CD4-positive, alpha-beta T cell (primary cell): ENCODE data around the gene PDSS2. TPM values are rescaled to one million over a fixed set of nuclear protein-coding genes. Genes with fewer than 3 reads are reported as not detected.

ENCODE experiments used
- ATAC-seq: fragments of 200-7000 bp; cut with Tn5 transposase; one replicate; pipeline ENCODE4 v1.10.0; 2022; ENCODE audit warnings: mild to moderate bottlenecking; ENCODE audit not compliant: poor library complexity
- CTCF ChIA-PET: fragments of 350-600 bp; sonication (Branson Sonifier 250); formaldehyde crosslinking; loops from one replicate; lab custom pipeline; 2021; ENCODE audit warnings: antibody characterized with exemption, inconsistent platforms; lab: Charles Lee
- POLR2A ChIA-PET: fragments of 350-600 bp; sonication (Branson Sonifier 250); formaldehyde crosslinking; loops from one replicate; lab custom pipeline; 2021; ENCODE audit warnings: antibody characterized with exemption, inconsistent platforms; lab: Charles Lee
- DNase-seq, 14 experiments: peaks; one replicate each; pipeline ENCODE4 v3.0.0-alpha.2; 2013 to 2020; ENCODE audit warnings: mixed read lengths in 2 of 14
- H3K27ac ChIP-seq, 2 donors: one replicate each; pipeline versions ENCODE4 v1.5.1 to v1.7.0; 2013; ENCODE audit warnings: low read length in 2 of 2, low read depth in 1 of 2, mild to moderate bottlenecking in 1 of 2
- H3K27me3 ChIP-seq, 2 experiments: 1 replicate in 1 of 2; 2 replicates in 1 of 2; pipeline versions ENCODE4 v1.6.1 to v1.7.0; 2013; ENCODE audit warnings: low read length in 2 of 2, control low read depth in 1 of 2, mild to moderate bottlenecking in 1 of 2, moderate library complexity in 1 of 2; ENCODE audit not compliant: insufficient read depth in 2 of 2, control insufficient read depth in 1 of 2
- H3K36me3 ChIP-seq: one replicate; pipeline ENCODE4 v1.6.1; 2013; ENCODE audit warnings: low read length, control low read depth; ENCODE audit not compliant: insufficient read depth
- H3K4me1 ChIP-seq: one replicate; pipeline ENCODE4 v1.6.1; 2013; ENCODE audit warnings: low read length, control low read depth; ENCODE audit not compliant: insufficient read depth
- H3K4me3 ChIP-seq: one replicate; pipeline ENCODE4 v1.5.1; 2013; ENCODE audit warnings: mild to moderate bottlenecking, low read length, moderate library complexity
- H3K9me3 ChIP-seq, 2 experiments: 1 replicate in 1 of 2; 2 replicates in 1 of 2; pipeline versions ENCODE4 v1.6.1 to v1.7.0; 2013; ENCODE audit warnings: low read length in 2 of 2, mild to moderate bottlenecking in 2 of 2, control low read depth in 1 of 2, moderate library complexity in 1 of 2; ENCODE audit not compliant: control insufficient read depth in 1 of 2, insufficient read depth in 1 of 2
- H3K27ac Mint-ChIP-seq: one replicate; pipeline ENCODE4 v1.8.0; 2020; ENCODE audit warnings: mixed read lengths
- H3K27me3 Mint-ChIP-seq: one replicate; pipeline ENCODE4 v1.8.0; 2021; ENCODE audit warnings: mixed read lengths
- H3K36me3 Mint-ChIP-seq: one replicate; pipeline ENCODE4 v1.8.0; 2021; ENCODE audit warnings: low read depth, mixed read lengths
- H3K4me1 Mint-ChIP-seq: one replicate; pipeline ENCODE4 v1.8.0; 2021; ENCODE audit warnings: low read depth, mixed read lengths
- H3K4me3 Mint-ChIP-seq: one replicate; pipeline ENCODE4 v1.8.0; 2020; ENCODE audit warnings: mild to moderate bottlenecking, mixed read lengths
- H3K9me3 Mint-ChIP-seq: one replicate; pipeline ENCODE4 v1.8.0; 2020; ENCODE audit warnings: mixed read lengths
- CTCF ChIP-seq: fragments of 200-600 bp; IDR thresholded peaks from one replicate; pipeline ENCODE4 v1.8.0; 2022; ENCODE audit warnings: antibody characterized with exemption, mild to moderate bottlenecking
- intact Hi-C, 2 experiments: fragments of 100-400 bp; cut with DNase I in 1 of 2; cut with micrococcal nuclease in 1 of 2; formaldehyde crosslinking; loops; one replicate each; pipeline versions ENCODE4 v1.15.1 to v1.9.0; 2023 to 2025; cut with DNase I, micrococcal nuclease
- total RNA-seq, 174 experiments: library from RNA in 2 of 174; stranded (reverse) in 2 of 174; gene quantifications; one replicate each; pipeline ENCODE4 v1.2.3 and lab custom pipeline; 2021 to 2026

PDSS2 gene
- total RNA-seq, 2 experiments from 2014 or later: 5.8 to 6.6 TPM

- no peak for TF ChIP-seq CTCF
- Histone ChIP-seq H3K9me3 (peaks cover 0 to 2% of the 10 kb centered on the region in 2 experiments), H3K27ac (no peak overlapping the region), H3K4me1 (no peaks in the 10 kb centered on the region), H3K27me3 (no peaks in the 10 kb centered on the region), H3K4me3 (no peak overlapping the region), H3K36me3 (peaks cover 4% of the 10 kb centered on the region)
- H3K27ac Mint-ChIP-seq: no peak overlapping the region
- intact Hi-C loops: no loop called here
- H3K4me1 Mint-ChIP-seq: no peaks in the 10 kb centered on the region
- ChIA-PET POLR2A (no interaction called here), CTCF (no interaction called here)
- ATAC-seq (no peak), DNase-seq (no peak)
- no peaks in the 10 kb centered on the region for H3K9me3 Mint-ChIP-seq
- H3K4me3 Mint-ChIP-seq: no peak overlapping the region
- no peaks in the 10 kb centered on the region for H3K27me3 Mint-ChIP-seq
- H3K36me3 Mint-ChIP-seq: peaks cover 28% of the 10 kb centered on the region
These were observed 215.9 kb downstream of the PDSS2 start for GRCh38 chr6:107243471-107243870.

- Histone ChIP-seq H3K27me3 (no peaks in the 10 kb centered on the region), H3K4me3 (no peak overlapping the region), H3K4me1 (no peaks in the 10 kb centered on the region), H3K9me3 (peaks cover 12 to 13% of the 10 kb centered on the region in 2 experiments), H3K27ac (no peak overlapping the region), H3K36me3 (peaks cover 15% of the 10 kb centered on the region)
- ATAC-seq (no peak), DNase-seq (no peak)
- ChIA-PET CTCF (no interaction called here), POLR2A (no interaction called here)
- H3K4me3 Mint-ChIP-seq: no peak overlapping the region
- no peaks in the 10 kb centered on the region for H3K27me3 Mint-ChIP-seq
- intact Hi-C loops: no loop called here
- H3K9me3 Mint-ChIP-seq: peaks cover 4% of the 10 kb centered on the region
- H3K27ac Mint-ChIP-seq: no peak overlapping the region
- peaks cover 56% of the 10 kb centered on the region for H3K36me3 Mint-ChIP-seq
- no peak for TF ChIP-seq CTCF
- H3K4me1 Mint-ChIP-seq: no peaks in the 10 kb centered on the region
These were observed 221.2 kb downstream of the PDSS2 start for GRCh38 chr6:107237992-107238660.

GRCh38 chr6:107235511-107235910 is 223.9 kb downstream of the PDSS2 start:
- POLR2A ChIA-PET: no interaction called here
- DNase-seq (no peak), ATAC-seq (no peak)
- Mint-ChIP-seq H3K36me3 (peaks cover 62% of the 10 kb centered on the region), H3K27me3 (no peaks in the 10 kb centered on the region), H3K4me1 (no peaks in the 10 kb centered on the region), H3K9me3 (peaks cover 4% of the 10 kb centered on the region), H3K4me3 (no peak overlapping the region), H3K27ac (no peak overlapping the region)
- Histone ChIP-seq H3K36me3 (peaks cover 17% of the 10 kb centered on the region), H3K9me3 (peaks cover 9 to 13% of the 10 kb centered on the region in 2 experiments), H3K4me3 (no peak overlapping the region), H3K27me3 (no peaks in the 10 kb centered on the region), H3K4me1 (no peaks in the 10 kb centered on the region), H3K27ac (no peak overlapping the region)
- CTCF ChIA-PET: no interaction called here
- TF ChIP-seq CTCF: no peak
- intact Hi-C loops: no loop called here
